Hepatocyte (in vitro differentiated cells): ENCODE results near the gene FARP1. TPM values are rescaled to one million over a fixed set of nuclear protein-coding genes. Genes with fewer than 3 reads are reported as not detected.

ENCODE experiments used
- DNase-seq: peaks from one replicate; pipeline ENCODE4 v3.0.0-alpha.2; 2016; ENCODE audit warnings: low spot score
- H2AFZ ChIP-seq: fragments of 200-600 bp; sonication (generic); 2 replicates; pipeline ENCODE4 v1.6.0; 2016; ENCODE audit warnings: antibody characterized with exemption, mild to moderate bottlenecking
- H3K27ac ChIP-seq: fragments of 200-600 bp; sonication (generic); 2 replicates; pipeline ENCODE4 v1.5.1; 2016; ENCODE audit warnings: mild to moderate bottlenecking
- H3K27me3 ChIP-seq: fragments of 200-600 bp; sonication (generic); 2 replicates; pipeline ENCODE4 v1.6.1; 2016
- H3K36me3 ChIP-seq: fragments of 200-600 bp; sonication (generic); replicated peaks from 2 replicates; pipeline ENCODE4 v1.5.1; 2016; ENCODE audit warnings: low read depth; ENCODE audit not compliant: insufficient read depth
- H3K4me1 ChIP-seq: fragments of 200-600 bp; sonication (generic); 2 replicates; pipeline ENCODE4 v1.5.1; 2016; ENCODE audit warnings: mild to moderate bottlenecking, moderate library complexity; ENCODE audit not compliant: insufficient read depth
- H3K4me2 ChIP-seq: fragments of 200-600 bp; sonication (generic); 2 replicates; pipeline ENCODE4 v1.6.0; 2016
- H3K4me3 ChIP-seq: fragments of 200-600 bp; sonication (generic); 2 replicates; pipeline ENCODE4 v1.5.1; 2016; ENCODE audit warnings: mild to moderate bottlenecking
- H3K79me2 ChIP-seq: fragments of 200-600 bp; sonication (generic); 2 replicates; pipeline ENCODE4 v1.6.0; 2017; ENCODE audit warnings: mild to moderate bottlenecking
- H3K9me2 ChIP-seq: fragments of 200-600 bp; sonication (generic); replicated peaks from 2 replicates; pipeline ENCODE4 v1.6.0; 2017; ENCODE audit warnings: mild to moderate bottlenecking; ENCODE audit not compliant: insufficient read depth
- H3K9me3 ChIP-seq: fragments of 200-600 bp; sonication (generic); 2 replicates; pipeline ENCODE4 v1.5.1; 2016; ENCODE audit warnings: low read depth, mild to moderate bottlenecking
- H4K20me1 ChIP-seq: fragments of 200-600 bp; sonication (generic); 2 replicates; pipeline ENCODE4 v1.6.0; 2016; ENCODE audit warnings: mild to moderate bottlenecking; ENCODE audit not compliant: insufficient read depth, poor library complexity, severe bottlenecking
- CTCF ChIP-seq: fragments of 200-600 bp; sonication (generic); IDR thresholded peaks from 2 replicates; pipeline ENCODE4 v1.5.1; 2016; ENCODE audit warnings: antibody characterized with exemption, mild to moderate bottlenecking; ENCODE audit not compliant: poor library complexity
- EZH2 ChIP-seq: fragments of 200-600 bp; sonication (generic); IDR thresholded peaks from 2 replicates; pipeline ENCODE4 v1.6.1; 2016; ENCODE audit warnings: antibody characterized with exemption, mild to moderate bottlenecking, borderline replicate concordance
- EZH2phosphoT487 ChIP-seq: fragments of 200-600 bp; sonication (generic); IDR thresholded peaks from one replicate; pipeline ENCODE4 v1.6.1; 2018; ENCODE audit warnings: antibody characterized with exemption, mild to moderate bottlenecking, low read depth, moderate library complexity; ENCODE audit not compliant: unreplicated experiment, severe bottlenecking
- WGBS: methylation state at CpG from one replicate; pipeline ENCODE4 v1.1.6; 2016; ENCODE audit warnings: low lambda C conversion rate; ENCODE audit errors: missing lambda C conversion rate; 5-methylcytosine and 5-hydroxymethylcytosine counted together
- polyA plus RNA-seq: library from polyadenylated mRNA; unstranded; fragments of >200 nt; fragmentation: Nextera tagmentation; extraction: Ambion mirVana; gene quantifications from 2 replicates; pipeline ENCODE4 v1.2.1, GENCODE V29; 2016
- total RNA-seq: library from RNA; depleted of rRNA; stranded (reverse); fragments of >200 nt; gene quantifications from 2 replicates; pipeline ENCODE4 v1.2.3, GENCODE V29; 2014

The FARP1 gene
- total and polyA plus RNA-seq, 2 experiments from 2014 or later, result 35.5 to 68.7 TPM

GRCh38 chr13:98478189-98479129 lies 335.6 kb downstream of the FARP1 start:
- Histone ChIP-seq H3K4me1 (peaks cover 29% of the 10 kb centered on the region), H2AFZ (no peak overlapping the region), H3K4me2 (no peak overlapping the region), H3K27me3 (no peaks in the 10 kb centered on the region), H3K9me2 (no peaks in the 10 kb centered on the region), H3K79me2 (peaks cover 76% of the 10 kb centered on the region), H3K27ac (no peak overlapping the region), H3K4me3 (no peak overlapping the region), H4K20me1 (peaks cover 19% of the 10 kb centered on the region), H3K36me3 (no peaks in the 10 kb centered on the region), H3K9me3 (no peaks in the 10 kb centered on the region)
- no peak for DNase-seq
- no peak for TF ChIP-seq EZH2
- no peak for TF ChIP-seq EZH2phosphoT487
- TF ChIP-seq CTCF, result no peak
- WGBS, result 89% methylated on average over 16 of the region's 16 CpGs

GRCh38 chr13:98479496-98480003 lies 336.7 kb downstream of the FARP1 start:
- H3K9me3 ChIP-seq, result no peaks in the 10 kb centered on the region
- no peak for DNase-seq
- peaks cover 79% of the 10 kb centered on the region for H3K79me2 ChIP-seq
- TF ChIP-seq EZH2phosphoT487 (no peak), EZH2 (no peak), CTCF (no peak)
- H2AFZ ChIP-seq, result no peak overlapping the region
- H3K27ac ChIP-seq, result no peak overlapping the region
- 91% methylated on average over 8 of the region's 8 CpGs for WGBS
- no peak overlapping the region for H3K4me2 ChIP-seq
- H3K36me3 ChIP-seq, result no peaks in the 10 kb centered on the region
- peaks cover 31% of the 10 kb centered on the region for H3K4me1 ChIP-seq
- H3K9me2 ChIP-seq, result no peaks in the 10 kb centered on the region
- H4K20me1 ChIP-seq, result peaks cover 24% of the 10 kb centered on the region
- H3K27me3 ChIP-seq, result no peaks in the 10 kb centered on the region
- no peak overlapping the region for H3K4me3 ChIP-seq

GRCh38 chr13:98480915-98481877 lies 338.3 kb downstream of the FARP1 start:
- H3K4me3 ChIP-seq, result no peak overlapping the region
- peaks cover 82% of the 10 kb centered on the region for H3K79me2 ChIP-seq
- DNase-seq, result no peak
- H3K4me1 ChIP-seq, result peaks cover 42% of the 10 kb centered on the region
- no peaks in the 10 kb centered on the region for H3K27me3 ChIP-seq
- peaks cover 26% of the 10 kb centered on the region for H4K20me1 ChIP-seq
- no peak overlapping the region for H3K4me2 ChIP-seq
- no peak for TF ChIP-seq EZH2phosphoT487
- TF ChIP-seq EZH2, result no peak
- no peak for TF ChIP-seq CTCF
- WGBS, result 67% methylated on average over 15 of the region's 15 CpGs
- no peaks in the 10 kb centered on the region for H3K36me3 ChIP-seq
- H2AFZ ChIP-seq, result no peak overlapping the region
- peak overlapping the region; percentile 30 for H3K27ac ChIP-seq
- no peaks in the 10 kb centered on the region for H3K9me2 ChIP-seq
- H3K9me3 ChIP-seq, result no peaks in the 10 kb centered on the region
